Measurements from ENCODE around the gene PPP1R14B.
"Not testable (repeated sequence)": the region's sequence is repeated elsewhere in the genome, so short reads cannot be mapped to it uniquely, and the experiment has no call there.

PPP1R14B gene

DNA sequence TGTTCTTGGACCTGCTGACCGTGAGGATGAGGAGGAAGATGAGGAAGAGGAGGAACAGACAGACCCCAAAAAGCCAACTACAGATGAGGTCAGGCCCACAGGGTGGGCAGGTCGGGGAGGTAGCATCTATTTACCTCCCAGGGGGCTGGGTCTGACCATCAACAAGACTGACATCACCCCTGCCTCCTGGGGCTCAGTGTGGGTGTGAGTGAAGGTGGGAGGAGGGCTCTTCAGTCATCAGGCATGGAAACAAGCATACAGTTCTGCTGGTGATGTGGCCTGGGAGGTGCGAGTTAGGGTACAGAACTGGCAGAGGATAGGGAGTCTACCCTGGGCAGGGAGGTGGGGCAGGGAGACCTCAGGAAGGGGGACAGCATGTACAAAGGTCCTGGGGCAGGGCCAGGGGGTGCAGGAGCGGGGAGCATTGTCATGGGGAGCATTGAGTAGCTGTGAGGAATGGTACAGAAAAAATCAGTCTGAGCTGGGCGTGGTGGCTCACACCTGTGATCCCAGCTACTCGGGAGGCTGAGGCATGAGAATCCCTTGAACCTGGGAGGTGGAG is 13.5 kb upstream of the PPP1R14B start:
- DNase-seq (ENCODE audit: low spot score) = no peak

- no peak for DNase-seq (ENCODE audit: low spot score)
Measured at GRCh38 chr11:64259533-64260067, 12.9 kb upstream of the PPP1R14B start.

DNA sequence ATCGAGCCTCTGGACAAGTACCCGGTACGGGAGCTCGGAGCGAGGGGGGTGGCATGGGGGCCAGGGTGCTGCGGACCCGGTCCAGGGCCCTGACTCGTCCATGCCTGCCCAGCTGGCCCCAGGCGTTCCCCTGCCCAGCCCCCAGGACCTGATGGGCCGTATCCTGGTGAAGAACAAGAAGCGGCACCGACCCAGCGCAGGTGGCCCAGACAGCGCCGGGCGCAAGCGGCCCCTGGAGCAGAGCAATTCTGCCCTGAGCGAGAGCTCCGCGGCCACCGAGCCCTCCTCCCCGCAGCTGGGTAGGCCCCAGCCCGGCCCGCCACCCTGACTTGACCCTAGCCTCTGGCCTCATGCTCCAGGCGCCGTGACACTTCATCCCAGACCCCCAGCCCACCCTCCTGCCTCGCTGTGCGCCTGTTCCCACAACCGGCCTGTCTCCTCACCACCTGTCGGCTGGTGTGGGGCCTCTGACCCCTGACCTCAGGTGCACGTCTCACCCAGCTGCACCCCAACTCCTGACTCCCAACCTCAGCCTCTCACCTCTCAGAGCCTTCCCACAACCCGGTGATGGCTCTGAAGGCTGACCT is 12.3 kb upstream of the PPP1R14B start:
- DNase-seq (ENCODE audit: low spot score) = no peak

DNA sequence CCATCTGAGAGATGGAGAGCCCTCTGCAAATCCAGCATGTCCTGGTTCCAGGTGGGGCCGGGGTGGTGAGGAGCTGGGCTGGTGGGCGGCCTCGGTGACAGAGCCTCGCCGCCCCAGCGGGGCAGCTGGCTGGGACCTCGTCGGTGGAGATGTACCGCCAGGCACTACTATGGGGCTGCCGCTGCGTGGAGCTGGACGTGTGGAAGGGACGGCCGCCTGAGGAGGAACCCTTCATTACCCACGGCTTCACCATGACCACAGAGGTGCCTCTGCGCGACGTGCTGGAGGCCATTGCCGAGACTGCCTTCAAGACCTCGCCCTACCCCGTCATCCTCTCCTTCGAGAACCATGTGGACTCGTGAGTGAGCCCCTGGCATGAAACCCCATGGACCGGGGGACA is 11.6 kb upstream of the PPP1R14B start:
- DNase-seq (ENCODE audit: low spot score) = no peak

DNA sequence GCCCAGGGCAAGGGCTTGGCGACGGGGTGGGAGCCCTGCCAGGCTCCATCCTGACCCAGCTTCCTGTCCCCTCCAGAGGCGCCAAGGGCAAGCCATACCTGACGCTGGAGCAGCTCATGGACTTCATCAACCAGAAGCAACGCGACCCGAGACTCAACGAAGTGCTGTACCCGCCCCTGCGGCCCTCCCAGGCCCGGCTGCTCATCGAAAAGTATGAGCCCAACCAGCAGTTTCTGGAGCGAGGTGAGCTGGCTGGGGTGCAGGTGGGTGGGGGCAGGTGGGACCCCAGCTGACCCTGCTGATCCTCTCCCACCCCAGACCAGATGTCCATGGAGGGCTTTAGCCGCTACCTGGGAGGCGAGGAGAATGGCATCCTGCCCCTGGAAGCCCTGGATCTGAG is 9.6 kb upstream of the PPP1R14B start:
- DNase-seq (ENCODE audit: low spot score) = no peak

- DNase-seq (ENCODE audit: low spot score) = no peak
Measured at GRCh38 chr11:64255135-64256128, 8.7 kb upstream of the PPP1R14B start.

DNA sequence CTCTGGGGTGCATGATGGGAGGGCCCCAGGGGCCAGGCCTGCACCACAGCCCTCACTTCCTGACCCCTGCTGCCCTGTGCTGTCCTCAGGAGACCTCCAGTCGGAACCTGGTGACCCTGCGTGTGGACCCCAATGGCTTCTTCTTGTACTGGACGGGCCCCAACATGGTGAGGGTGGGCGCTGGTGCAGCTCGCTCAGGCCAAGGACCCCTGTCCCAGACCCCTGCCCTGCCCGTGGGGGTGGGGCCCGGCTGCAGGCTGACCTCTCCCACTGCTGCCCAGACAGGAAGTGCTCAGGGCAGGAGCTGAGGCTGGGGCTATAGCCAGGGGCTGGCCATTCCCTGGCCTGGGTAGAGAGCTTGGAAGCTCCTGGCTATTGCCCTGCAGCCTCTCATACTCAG is 7.6 kb upstream of the PPP1R14B start:
- DNase-seq (ENCODE audit: low spot score) = no peak

GRCh38 chr11:64253481-64253880 is 6.7 kb upstream of the PPP1R14B start:
- DNase-seq (ENCODE audit: low spot score) = no peak

- no peak for DNase-seq (ENCODE audit: low spot score)
Measured at GRCh38 chr11:64253043-64253442, 6.3 kb upstream of the PPP1R14B start.

DNA sequence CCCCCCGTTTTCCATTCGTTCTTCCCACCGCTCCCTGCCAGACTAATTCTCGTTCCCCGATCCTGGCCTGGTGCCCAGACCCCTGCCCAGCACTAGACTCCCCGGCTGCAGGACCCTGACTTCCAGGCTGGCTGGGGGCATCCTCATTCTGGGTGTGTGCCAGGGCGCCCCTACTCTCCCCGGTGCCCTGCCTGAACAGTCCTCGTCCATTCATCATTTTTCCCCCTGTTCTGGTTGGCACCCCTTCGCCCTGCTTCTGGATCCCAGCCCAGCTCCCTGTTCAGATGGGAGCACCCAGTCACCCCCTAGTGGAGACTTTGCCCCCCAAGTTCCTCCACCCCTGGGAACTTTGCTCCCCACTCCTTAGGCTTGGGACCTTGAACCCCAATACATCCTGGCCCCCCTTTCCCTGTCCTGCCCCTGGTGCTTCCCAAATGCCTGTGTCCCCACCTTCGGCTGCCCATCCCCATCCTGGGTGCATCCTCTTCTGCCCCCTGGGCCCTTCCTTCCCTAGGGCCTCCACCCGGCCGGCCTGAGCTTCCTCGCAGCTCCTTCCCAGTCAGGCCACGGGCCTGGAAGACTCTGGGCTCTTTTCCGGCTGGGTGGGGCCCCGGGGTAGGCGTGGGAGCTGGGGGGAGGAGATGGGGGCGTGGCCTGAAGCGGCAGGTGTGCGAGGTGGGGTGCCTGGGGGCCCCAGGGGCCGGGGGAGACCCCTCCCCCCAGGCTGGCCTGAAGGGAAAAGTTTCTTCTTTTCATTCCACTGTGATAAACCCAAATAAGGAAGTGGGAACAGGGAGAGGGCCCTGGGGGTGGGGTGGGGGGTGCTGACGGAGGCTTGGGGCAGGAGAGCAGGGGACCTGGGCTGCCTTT is 5.5 kb upstream of the PPP1R14B start:
- peak; percentile 71 for DNase-seq (ENCODE audit: low spot score)

GRCh38 chr11:64251753-64252002 is 4.9 kb upstream of the PPP1R14B start:
- no peak for DNase-seq (ENCODE audit: low spot score)

GRCh38 chr11:64251016-64251752 is 4.4 kb upstream of the PPP1R14B start, which contains the start of gene PLCB3:
TSS of gene PLCB3 (plus strand) at chr11:64251530. CDS start at chr11:64251650, 120 bp downstream.
- DNase-seq (ENCODE audit: low spot score) = peak; percentile 89

- no peak for DNase-seq (ENCODE audit: low spot score)
Measured at GRCh38 chr11:64250415-64251015, 3.8 kb upstream of the PPP1R14B start.

DNA sequence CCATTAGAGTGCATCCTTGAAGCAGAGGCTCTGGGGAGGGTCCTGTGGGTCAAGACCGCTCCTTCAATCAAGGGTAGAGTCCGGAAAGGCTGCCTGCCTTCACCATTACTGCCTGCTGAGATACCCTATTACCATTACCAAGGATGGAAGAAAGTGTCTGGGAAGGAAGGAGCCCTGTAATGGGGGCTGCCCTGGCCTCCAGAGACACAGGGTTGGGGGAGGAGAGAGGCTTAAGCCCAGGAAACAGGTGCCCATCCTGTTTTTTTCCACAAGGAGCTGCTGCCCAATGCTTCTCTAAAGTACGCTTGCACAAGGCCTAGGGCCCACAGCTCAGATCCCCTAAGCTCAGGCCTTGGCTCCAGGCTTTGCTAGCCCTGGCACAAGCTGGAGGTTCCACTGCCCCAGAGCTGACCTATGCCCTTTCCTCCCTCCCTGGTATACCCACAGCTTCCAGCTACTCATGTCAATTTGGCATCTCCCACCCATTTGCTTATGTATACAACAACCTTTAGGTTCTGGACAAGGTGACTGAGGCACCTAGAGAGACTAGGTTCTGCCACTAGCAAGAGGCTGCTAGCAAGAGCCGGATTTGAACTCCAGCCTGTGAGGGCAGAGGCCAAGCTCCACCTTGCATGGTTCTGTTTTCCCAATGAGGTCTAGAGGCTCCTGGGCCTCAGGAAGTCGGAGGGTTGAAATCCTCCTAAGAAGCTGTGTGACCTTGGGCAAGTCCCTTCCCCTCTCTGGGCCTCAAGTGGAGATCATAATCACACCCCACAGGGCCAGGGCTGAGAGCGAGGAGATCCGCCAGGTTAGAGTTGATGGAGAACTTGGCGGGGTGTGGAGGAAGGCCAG is 3.0 kb upstream of the PPP1R14B start:
- DNase-seq (ENCODE audit: low spot score) = no peak

DNA sequence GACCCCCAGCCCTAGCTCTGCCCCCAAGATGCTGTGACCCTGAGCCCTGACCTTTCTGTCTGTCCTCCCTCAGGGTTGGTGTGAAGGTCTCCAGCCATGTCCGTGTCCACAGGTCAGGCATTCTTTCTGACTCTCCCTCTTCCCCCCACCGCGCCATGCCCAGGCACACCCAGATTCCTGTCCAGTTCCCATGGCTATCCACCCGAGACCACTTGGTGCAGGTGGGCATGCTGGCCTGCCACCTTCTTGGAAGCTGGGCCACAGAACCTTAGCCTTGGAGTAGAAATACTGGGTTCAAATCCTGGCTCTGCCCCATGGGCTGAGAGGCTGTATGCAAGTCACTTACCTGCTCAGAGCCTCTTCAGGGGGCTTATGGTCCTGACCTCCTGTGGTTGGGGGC is 2.3 kb upstream of the PPP1R14B start:
- DNase-seq (ENCODE audit: low spot score) = no peak

GRCh38 chr11:64248578-64248977 is 1.8 kb upstream of the PPP1R14B start:
- no peak for DNase-seq (ENCODE audit: low spot score)

DNA sequence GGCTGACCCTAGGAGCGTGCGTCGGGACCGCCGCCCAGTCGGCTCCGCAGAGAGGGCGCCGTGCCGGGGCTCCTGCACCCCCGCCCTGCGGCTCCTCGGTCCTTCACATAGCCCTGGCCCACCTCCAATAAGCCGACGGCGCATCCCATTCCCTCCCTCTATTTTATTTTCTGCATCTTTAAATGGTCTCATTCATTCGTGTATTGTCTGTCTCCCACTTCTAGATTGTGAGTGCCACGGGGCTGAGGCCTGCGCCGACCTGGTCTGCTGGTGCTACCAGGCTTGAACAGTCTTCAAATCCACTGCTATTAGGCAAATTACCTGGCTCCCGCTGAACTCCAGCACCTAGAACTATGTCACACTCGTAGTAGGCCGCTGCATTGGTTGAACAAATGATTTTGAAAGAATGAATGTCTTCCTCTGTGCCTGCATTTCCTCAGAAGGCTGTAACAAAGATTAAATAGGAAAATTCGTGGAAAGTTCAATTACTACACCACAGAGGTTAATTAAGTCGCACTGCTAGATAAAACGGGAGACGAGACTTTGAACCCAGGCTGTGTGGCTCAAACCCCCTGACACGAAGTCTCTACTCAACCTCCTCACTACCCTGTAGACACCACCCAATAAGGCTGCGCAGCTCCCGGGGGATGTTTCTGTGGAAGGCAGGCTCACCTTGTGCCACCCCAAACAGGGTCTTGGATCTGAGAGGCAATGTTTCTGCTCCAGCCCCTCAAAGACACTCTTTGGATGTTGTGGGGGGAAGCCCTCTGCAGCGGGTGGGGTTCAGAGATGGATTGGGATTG is 1.2 kb upstream of the PPP1R14B start:
- no peak for DNase-seq (ENCODE audit: low spot score)

- not testable (repeated sequence) for DNase-seq (ENCODE audit: low spot score)
Measured at GRCh38 chr11:64246621-64246870, 197 bp downstream of the PPP1R14B start.
